HCT116 (cell line): ENCODE data around the gene RARG. TPM values are rescaled to one million over a fixed set of nuclear protein-coding genes. Genes with fewer than 3 reads are reported as not detected.

ENCODE experiments used
- ATAC-seq: fragments of 200-7000 bp; cut with Tn5 transposase; 2 replicates; pipeline ENCODE4 v1.9.1; 2020; ENCODE audit warnings: mild to moderate bottlenecking, moderate library complexity
- BruUV-seq: library from RNA; stranded (reverse); fragments of 400-500 nt; replicated peaks from 2 replicates; lab custom pipeline; 2021; lab: Mats Ljungman, UMichigan
- CTCF ChIA-PET: fragments of 300-600 bp; sonication (Branson Sonifier 250); formaldehyde crosslinking; loops from one replicate; lab custom pipeline; 2021; ENCODE audit warnings: antibody characterized with exemption; lab: Charles Lee
- POLR2A ChIA-PET: fragments of 300-600, 350-600 bp; sonication (Branson Sonifier 250); formaldehyde crosslinking; loops from one replicate; lab custom pipeline; 2021; ENCODE audit warnings: antibody characterized with exemption; lab: Charles Lee
- RAD21 ChIA-PET, 2 experiments: fragments of 300-600 bp; sonication (Branson Sonifier 250); formaldehyde crosslinking; loops; one replicate each; lab custom pipeline; 2023; ENCODE audit warnings: low total read pairs in 2 of 2; ENCODE audit not compliant: uncharacterized antibody in 2 of 2, unreplicated experiment in 2 of 2, low non-redundant PET in 1 of 2; lab: Charles Lee
- DNase-seq: peaks from one replicate; pipeline ENCODE4 v3.0.0-alpha.2; 2010; ENCODE audit warnings: low read depth, low spot score
- H2AFZ ChIP-seq: fragments of 200-600 bp; shearing (Covaris generic), sonication (generic); 2 replicates; pipeline ENCODE4 v1.6.1; 2017; ENCODE audit warnings: low read depth, mixed run types, mixed read lengths, antibody characterized with exemption, low read length; ENCODE audit not compliant: poor library complexity, severe bottlenecking
- H3K27ac ChIP-seq: 2 replicates; pipeline ENCODE4 v1.5.1; 2012; ENCODE audit warnings: low read depth, low read length
- H3K27me3 ChIP-seq: fragments of 200-600 bp; sonication (generic); 2 replicates; pipeline ENCODE4 v1.6.1; 2016; ENCODE audit warnings: mixed run types, low read length, mixed read lengths; ENCODE audit not compliant: insufficient read depth
- H3K36me3 ChIP-seq, 2 experiments: fragments of 200-500 bp in 1 of 2; fragments of 200-600 bp in 1 of 2; sonication (Bioruptor generic) in 1 of 2; sonication (generic) in 1 of 2; 2 replicates each; pipeline versions ENCODE4 v1.5.1 to v1.6.1; 2014 to 2016; ENCODE audit warnings: low read length in 2 of 2, inconsistent platforms in 1 of 2, mixed read lengths in 1 of 2, mixed run types in 1 of 2; ENCODE audit not compliant: insufficient read depth in 2 of 2, control insufficient read depth in 1 of 2
- H3K4me1 ChIP-seq, 2 experiments: fragments of 200-600 bp in 1 of 2; sonication (generic) in 1 of 2; 2 replicates each; pipeline versions ENCODE4 v1.5.1 to v1.6.1; 2012 to 2017; ENCODE audit warnings: low read length in 2 of 2, inconsistent platforms in 1 of 2, mild to moderate bottlenecking in 1 of 2, mixed read lengths in 1 of 2, mixed run types in 1 of 2, moderate library complexity in 1 of 2; ENCODE audit not compliant: insufficient read depth in 2 of 2, control insufficient read depth in 1 of 2
- H3K4me2 ChIP-seq: fragments of 200-600 bp; sonication (generic); 2 replicates; pipeline ENCODE4 v1.6.1; 2017; ENCODE audit warnings: mixed run types, low read length, mixed read lengths
- H3K4me3 ChIP-seq, 2 experiments: fragments of 200-600 bp in 1 of 2; sonication (generic) in 1 of 2; replicated peaks in 1 of 2; 2 replicates each; pipeline ENCODE4 v1.5.1; 2011 to 2016; ENCODE audit warnings: low read length in 2 of 2, control low read depth in 1 of 2, low read depth in 1 of 2, mild to moderate bottlenecking in 1 of 2, mixed read lengths in 1 of 2, mixed run types in 1 of 2
- H3K79me2 ChIP-seq: fragments of 200-600 bp; sonication (generic); 2 replicates; pipeline ENCODE4 v1.6.1; 2017; ENCODE audit warnings: mild to moderate bottlenecking, mixed run types, low read length, moderate library complexity, mixed read lengths; ENCODE audit not compliant: insufficient read depth
- H3K9ac ChIP-seq: fragments of 200-600 bp; sonication (generic); 2 replicates; pipeline ENCODE4 v1.6.1; 2016; ENCODE audit warnings: low read length, mixed read lengths
- H3K9me2 ChIP-seq: fragments of 200-600 bp; sonication (generic), shearing (Covaris generic); 2 replicates; pipeline ENCODE4 v1.6.1; 2017; ENCODE audit warnings: mixed run types, mild to moderate bottlenecking, moderate library complexity; ENCODE audit not compliant: insufficient read depth
- H3K9me3 ChIP-seq, 2 experiments: fragments of 200-500 bp in 1 of 2; fragments of 200-600 bp in 1 of 2; sonication (Bioruptor generic) in 1 of 2; sonication (generic) in 1 of 2; 2 replicates each; pipeline ENCODE4 v1.6.1; 2014 to 2017; ENCODE audit warnings: low read length in 2 of 2, mixed read lengths in 2 of 2, inconsistent platforms in 1 of 2, low read depth in 1 of 2, mild to moderate bottlenecking in 1 of 2, mixed run types in 1 of 2, moderate library complexity in 1 of 2; ENCODE audit not compliant: control insufficient read depth in 1 of 2, insufficient read depth in 1 of 2
- H4K20me1 ChIP-seq: fragments of 200-600 bp; sonication (generic), shearing (Covaris generic); 2 replicates; pipeline ENCODE4 v1.6.1; 2017; ENCODE audit warnings: mixed run types, mild to moderate bottlenecking, moderate library complexity; ENCODE audit not compliant: insufficient read depth
- ATF3 ChIP-seq: IDR thresholded peaks from 2 replicates; pipeline ENCODE4 v1.6.1; 2012
- CBX3 ChIP-seq: IDR thresholded peaks from 2 replicates; pipeline ENCODE4 v1.6.1; 2012; ENCODE audit warnings: low read depth
- CEBPB ChIP-seq: IDR thresholded peaks from 2 replicates; pipeline ENCODE4 v1.6.1; 2012; ENCODE audit warnings: low read depth
- CTCF ChIP-seq, 3 experiments: fragments of 200-600 bp in 1 of 3; sonication (generic) in 1 of 3; IDR thresholded peaks in 2 of 3; conservative IDR thresholded peaks in 1 of 3; 2 replicates each; pipeline ENCODE4 v1.5.1; 2012 to 2017; ENCODE audit warnings: low read depth in 2 of 3, low read length in 2 of 3, antibody characterized with exemption in 1 of 3, borderline replicate concordance in 1 of 3, control low read depth in 1 of 3, mild to moderate bottlenecking in 1 of 3, mixed read lengths in 1 of 3, mixed run types in 1 of 3, moderate library complexity in 1 of 3; ENCODE audit not compliant: insufficient read depth in 1 of 3
- EGR1 ChIP-seq: IDR thresholded peaks from 2 replicates; pipeline ENCODE4 v1.6.1; 2012; ENCODE audit warnings: low read depth
- ELF1 ChIP-seq: IDR thresholded peaks from 2 replicates; pipeline ENCODE4 v1.6.1; 2012; ENCODE audit warnings: low read depth, borderline replicate concordance
- EZH2 ChIP-seq: fragments of 200-600 bp; sonication (generic); IDR thresholded peaks from 2 replicates; pipeline ENCODE4 v1.6.1; 2017; ENCODE audit warnings: antibody characterized with exemption, mixed run types
- EZH2phosphoT487 ChIP-seq: fragments of 200-600 bp; IDR thresholded peaks from 2 replicates; pipeline ENCODE4 v1.6.1; 2018; ENCODE audit warnings: antibody characterized with exemption, borderline replicate concordance
- FOSL1 ChIP-seq: IDR thresholded peaks from 2 replicates; pipeline ENCODE4 v1.6.1; 2012; ENCODE audit warnings: low read depth
- JUND ChIP-seq: IDR thresholded peaks from 2 replicates; pipeline ENCODE4 v1.6.1; 2012
- POLR2A ChIP-seq: IDR thresholded peaks from 2 replicates; pipeline ENCODE4 v1.7.0; 2011; ENCODE audit warnings: borderline replicate concordance; ENCODE audit not compliant: insufficient read depth, insufficient read length; ENCODE audit errors: extremely low read depth
- POLR2AphosphoS5 ChIP-seq: IDR thresholded peaks from 2 replicates; pipeline ENCODE4 v1.6.1; 2011; ENCODE audit warnings: mild to moderate bottlenecking, low read depth, low read length, moderate library complexity
- REST ChIP-seq: IDR thresholded peaks from 2 replicates; pipeline ENCODE4 v1.6.1; 2012; ENCODE audit warnings: low read depth
- SIN3A ChIP-seq: IDR thresholded peaks from 2 replicates; pipeline ENCODE4 v1.6.1; 2012; ENCODE audit warnings: low read depth
- SP1 ChIP-seq: IDR thresholded peaks from 2 replicates; pipeline ENCODE4 v1.6.1; 2012; ENCODE audit warnings: low read depth
- SRF ChIP-seq: IDR thresholded peaks from 2 replicates; pipeline ENCODE4 v1.6.1; 2012; ENCODE audit warnings: low read depth
- TCF7L2 ChIP-seq: IDR thresholded peaks from 2 replicates; pipeline ENCODE4 v1.7.0; 2011; ENCODE audit warnings: borderline replicate concordance, inconsistent platforms; ENCODE audit not compliant: insufficient read depth, insufficient read length; ENCODE audit errors: extremely low read depth
- ZBTB33 ChIP-seq: IDR thresholded peaks from 2 replicates; pipeline ENCODE4 v1.6.1; 2011; ENCODE audit warnings: mild to moderate bottlenecking, low read length, moderate library complexity; ENCODE audit not compliant: insufficient replicate concordance; ENCODE audit errors: extremely low read depth
- ZFX ChIP-seq: fragments of 450-650 bp; IDR thresholded peaks from 2 replicates; pipeline ENCODE4 v1.6.1; 2017
- intact Hi-C: fragments of 100-400 bp; cut with micrococcal nuclease; formaldehyde crosslinking; loops from 2 replicates; pipeline ENCODE4 v1.10.0; 2022
- total RNA-seq: library from RNA; stranded (reverse); gene quantifications from one replicate; pipeline ENCODE4 v1.2.1, GENCODE V29; 2021; ENCODE audit not compliant: unreplicated experiment

The RARG gene
- total RNA-seq, 1 experiment from 2014 or later, result 68.9 TPM

- intact Hi-C loops, result no loop called here
- ATAC-seq (no peak; the same call in 1 of the 2 replicates), DNase-seq (no peak)
- Histone ChIP-seq H3K27ac (no peak overlapping the region), H3K9ac (no peak overlapping the region), H3K9me2 (no peaks in the 10 kb centered on the region), H3K79me2 (no peaks in the 10 kb centered on the region; the same call in 1 of the 2 replicates), H2AFZ (no peak overlapping the region), H3K4me3 (no peak overlapping the region), H4K20me1 (no peaks in the 10 kb centered on the region), H3K4me2 (no peak overlapping the region), H3K27me3 (no peaks in the 10 kb centered on the region), H3K9me3 (no peaks in the 10 kb centered on the region), H3K36me3 (peaks cover 16 to 52% of the 10 kb centered on the region in 2 experiments), H3K4me1 (no peaks in the 10 kb centered on the region)
- BruUV-seq, result no TSS peak
- no peak for TF ChIP-seq JUND
- no peak for TF ChIP-seq CBX3
- TF ChIP-seq REST, result no peak
- TF ChIP-seq ATF3, result no peak
- TF ChIP-seq TCF7L2, result no peak
- no peak for TF ChIP-seq ELF1
- no peak for TF ChIP-seq ZBTB33
- no peak for TF ChIP-seq SIN3A
- no peak for TF ChIP-seq FOSL1
- no peak for TF ChIP-seq ZFX
- TF ChIP-seq SRF, result no peak
- TF ChIP-seq POLR2A, result no peak
- no peak for TF ChIP-seq EZH2
- TF ChIP-seq CEBPB, result no peak
- TF ChIP-seq EZH2phosphoT487, result no peak
- no peak for TF ChIP-seq EGR1
- TF ChIP-seq SP1, result no peak
- no peak for TF ChIP-seq CTCF (IDR thresholded peaks at IDR 0.05 in 2 of 3, conservative IDR thresholded peaks at IDR 0.05 in 1 of 3; ENCODE audit: borderline replicate concordance in 1 of 3, insufficient read depth in 1 of 3, low read depth in 2 of 3, low read length in 2 of 3)
- TF ChIP-seq POLR2AphosphoS5, result no peak
- POLR2A ChIA-PET, result no interaction called here
- RAD21 ChIA-PET, result no interaction called here
- CTCF ChIA-PET, result no interaction called here
Measured at GRCh38 chr12:53276511-53276910, 44.5 kb upstream of the RARG start.
